K562 (cell line): Measurements from ENCODE around the gene CTNNA3.

Source experiments
- DPF2 ChIP-seq: fragments of 450-650 bp; IDR thresholded peaks from 2 replicates; pipeline ENCODE4 v1.6.1; 2016
- KDM5B ChIP-seq: fragments of 200-600 bp; sonication (generic); IDR thresholded peaks from 2 replicates; pipeline ENCODE4 v1.6.1; 2012; ENCODE audit warnings: low read depth, mild to moderate bottlenecking, moderate library complexity, low read length, control low read depth, inconsistent platforms; ENCODE audit not compliant: insufficient replicate concordance
- POLR2A ChIP-seq: fragments of 450-650 bp; conservative IDR thresholded peaks from 2 replicates; pipeline ENCODE4 v1.6.1; 2016
- TF ChIP-seq, protein P1 (sequence below): sonication (generic); formaldehyde crosslinking; IDR thresholded peaks from 2 replicates; pipeline ENCODE4 v1.8.0; 2022; ENCODE audit warnings: missing genetic modification reagents, mild to moderate bottlenecking, borderline replicate concordance

DNA sequence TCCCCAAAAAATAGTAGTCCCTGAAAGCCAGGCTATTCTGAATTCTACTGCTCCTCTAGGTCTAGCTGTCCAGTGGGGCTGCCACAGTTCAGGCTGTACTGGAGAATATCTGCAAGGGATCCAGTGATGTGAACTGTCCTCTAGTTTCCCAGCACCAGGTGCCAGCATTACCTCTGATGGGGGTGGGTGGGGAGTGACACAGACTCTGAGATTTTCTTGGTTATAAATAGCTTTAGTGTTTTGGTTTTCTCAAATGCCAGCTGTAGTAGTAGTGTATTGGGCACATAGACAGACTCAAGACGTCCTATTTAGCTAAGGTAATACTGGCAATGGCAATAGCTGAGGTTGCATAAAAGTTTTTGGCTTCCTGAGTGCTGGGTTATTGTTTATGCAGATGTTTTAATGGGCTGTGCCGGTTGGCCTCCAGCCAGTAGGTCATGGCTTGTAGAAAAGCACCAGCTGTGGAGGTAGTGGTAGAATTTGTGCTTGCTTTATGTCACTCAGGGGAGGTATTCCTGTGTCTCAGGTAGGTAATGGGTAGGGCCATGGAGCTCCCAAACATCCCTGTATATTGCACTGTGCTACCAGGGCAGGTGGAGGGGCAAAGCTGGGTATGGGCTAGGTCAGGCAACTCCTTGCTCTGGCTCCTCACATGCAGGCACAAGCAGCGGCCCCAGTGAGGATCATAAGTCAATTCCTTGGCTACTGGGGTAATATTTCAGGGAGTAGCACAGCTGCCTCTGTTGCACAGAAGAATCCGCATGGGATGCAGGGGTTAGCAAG lies 1108.9 kb downstream of the CTNNA3 start:
- TF ChIP-seq KDM5B: no peak
- TF ChIP-seq, protein P1, sequence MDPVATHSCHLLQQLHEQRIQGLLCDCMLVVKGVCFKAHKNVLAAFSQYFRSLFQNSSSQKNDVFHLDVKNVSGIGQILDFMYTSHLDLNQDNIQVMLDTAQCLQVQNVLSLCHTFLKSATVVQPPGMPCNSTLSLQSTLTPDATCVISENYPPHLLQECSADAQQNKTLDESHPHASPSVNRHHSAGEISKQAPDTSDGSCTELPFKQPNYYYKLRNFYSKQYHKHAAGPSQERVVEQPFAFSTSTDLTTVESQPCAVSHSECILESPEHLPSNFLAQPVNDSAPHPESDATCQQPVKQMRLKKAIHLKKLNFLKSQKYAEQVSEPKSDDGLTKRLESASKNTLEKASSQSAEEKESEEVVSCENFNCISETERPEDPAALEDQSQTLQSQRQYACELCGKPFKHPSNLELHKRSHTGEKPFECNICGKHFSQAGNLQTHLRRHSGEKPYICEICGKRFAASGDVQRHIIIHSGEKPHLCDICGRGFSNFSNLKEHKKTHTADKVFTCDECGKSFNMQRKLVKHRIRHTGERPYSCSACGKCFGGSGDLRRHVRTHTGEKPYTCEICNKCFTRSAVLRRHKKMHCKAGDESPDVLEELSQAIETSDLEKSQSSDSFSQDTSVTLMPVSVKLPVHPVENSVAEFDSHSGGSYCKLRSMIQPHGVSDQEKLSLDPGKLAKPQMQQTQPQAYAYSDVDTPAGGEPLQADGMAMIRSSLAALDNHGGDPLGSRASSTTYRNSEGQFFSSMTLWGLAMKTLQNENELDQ (CRISPR knock-in tag): no peak
- TF ChIP-seq DPF2: no peak
- TF ChIP-seq POLR2A: no peak
